Esophagus squamous epithelium (tissue), 4 donors: ENCODE measurements around the gene RUSF1.

ENCODE experiments used
- POLR2A ChIP-seq, 4 donors: fragments of 450-650 bp; IDR thresholded peaks; one replicate each; pipeline ENCODE4 v1.6.1; 2017; ENCODE audit warnings: antibody characterized with exemption in 4 of 4, mild to moderate bottlenecking in 4 of 4, moderate library complexity in 3 of 4
- TF ChIP-seq, protein P1 (sequence below), 6 experiments: fragments of 450-650 bp in 4 of 6; fragments of 200-600 bp in 2 of 6; sonication (generic) in 2 of 6; IDR thresholded peaks; one replicate each; pipeline ENCODE4 v1.5.1; 2016 to 2019; ENCODE audit warnings: antibody characterized with exemption in 6 of 6, mild to moderate bottlenecking in 4 of 6, moderate library complexity in 4 of 6

DNA sequence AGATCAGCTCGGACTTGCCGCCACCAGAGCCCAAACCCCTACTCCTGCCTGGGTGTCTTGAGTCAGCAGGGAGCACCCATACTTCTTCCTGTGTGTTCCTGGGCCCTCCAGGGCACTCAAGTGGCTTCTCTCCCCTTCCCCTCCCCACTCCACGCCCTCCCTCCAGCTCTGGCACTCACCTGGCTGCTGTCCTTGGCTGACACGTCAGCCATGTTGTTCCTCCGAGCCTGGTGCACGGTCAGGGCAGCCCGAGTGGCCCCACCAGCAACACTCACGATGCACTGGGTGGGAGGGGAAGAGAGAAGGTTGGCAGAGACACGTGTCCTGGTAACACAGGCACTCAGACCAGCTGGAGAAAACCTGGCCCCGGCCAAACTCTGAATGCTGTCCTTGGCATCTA is 11.5 kb downstream of the RUSF1 start:
- TF ChIP-seq, protein P1, sequence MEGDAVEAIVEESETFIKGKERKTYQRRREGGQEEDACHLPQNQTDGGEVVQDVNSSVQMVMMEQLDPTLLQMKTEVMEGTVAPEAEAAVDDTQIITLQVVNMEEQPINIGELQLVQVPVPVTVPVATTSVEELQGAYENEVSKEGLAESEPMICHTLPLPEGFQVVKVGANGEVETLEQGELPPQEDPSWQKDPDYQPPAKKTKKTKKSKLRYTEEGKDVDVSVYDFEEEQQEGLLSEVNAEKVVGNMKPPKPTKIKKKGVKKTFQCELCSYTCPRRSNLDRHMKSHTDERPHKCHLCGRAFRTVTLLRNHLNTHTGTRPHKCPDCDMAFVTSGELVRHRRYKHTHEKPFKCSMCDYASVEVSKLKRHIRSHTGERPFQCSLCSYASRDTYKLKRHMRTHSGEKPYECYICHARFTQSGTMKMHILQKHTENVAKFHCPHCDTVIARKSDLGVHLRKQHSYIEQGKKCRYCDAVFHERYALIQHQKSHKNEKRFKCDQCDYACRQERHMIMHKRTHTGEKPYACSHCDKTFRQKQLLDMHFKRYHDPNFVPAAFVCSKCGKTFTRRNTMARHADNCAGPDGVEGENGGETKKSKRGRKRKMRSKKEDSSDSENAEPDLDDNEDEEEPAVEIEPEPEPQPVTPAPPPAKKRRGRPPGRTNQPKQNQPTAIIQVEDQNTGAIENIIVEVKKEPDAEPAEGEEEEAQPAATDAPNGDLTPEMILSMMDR (IDR thresholded peaks at IDR 0.05), result no peak
- TF ChIP-seq POLR2A (IDR thresholded peaks at IDR 0.05), result no peak
